HFFc6 (cell line): ENCODE results near the gene TMEM107. TPM values are rescaled to one million over a fixed set of nuclear protein-coding genes. Genes with fewer than 3 reads are reported as not detected.
A peak's percentile ranks its signal among the peaks of the same experiment; 100 is the strongest.

Experiments
- DNase-seq: peaks from one replicate; pipeline ENCODE4 v3.0.0-alpha.2; 2018
- H3K27ac Mint-ChIP-seq: 2 replicates; pipeline ENCODE4 v1.8.0; 2020; ENCODE audit warnings: mild to moderate bottlenecking, mixed read lengths
- H3K27me3 Mint-ChIP-seq: 2 replicates; pipeline ENCODE4 v1.8.0; 2021; ENCODE audit warnings: mild to moderate bottlenecking, moderate library complexity, mixed read lengths; ENCODE audit not compliant: insufficient read depth
- H3K36me3 Mint-ChIP-seq: 2 replicates; pipeline ENCODE4 v1.8.0; 2021; ENCODE audit warnings: low read depth, mixed read lengths
- H3K4me1 Mint-ChIP-seq: 2 replicates; pipeline ENCODE4 v1.8.0; 2020; ENCODE audit warnings: low read depth, mixed read lengths
- H3K4me3 Mint-ChIP-seq: 2 replicates; pipeline ENCODE4 v1.8.0; 2020; ENCODE audit warnings: mild to moderate bottlenecking, moderate library complexity, mixed read lengths
- H3K9me3 Mint-ChIP-seq: 2 replicates; pipeline ENCODE4 v1.8.0; 2020; ENCODE audit warnings: mild to moderate bottlenecking, mixed read lengths
- total RNA-seq, 6 experiments: library from RNA; stranded (reverse); fragmentation: NEBNext Ultra II Directional; extraction: Animal tissue kit (Norgen Biotek cat#: 25700); gene quantifications; 2 replicates in 1 of 6; 3 replicates in 5 of 6; pipeline ENCODE4 v1.2.3, GENCODE V29; 2021
- TF ChIP-seq, protein P1 (sequence below): fragments of 200-600 bp; sonication (generic); IDR thresholded peaks from 2 replicates; pipeline ENCODE4 v1.5.0; 2021; ENCODE audit warnings: antibody characterized with exemption, mild to moderate bottlenecking

TMEM107 gene
- total RNA-seq, 6 experiments from 2014 or later = 13.8 to 18.8 (median 17.5) TPM

DNA sequence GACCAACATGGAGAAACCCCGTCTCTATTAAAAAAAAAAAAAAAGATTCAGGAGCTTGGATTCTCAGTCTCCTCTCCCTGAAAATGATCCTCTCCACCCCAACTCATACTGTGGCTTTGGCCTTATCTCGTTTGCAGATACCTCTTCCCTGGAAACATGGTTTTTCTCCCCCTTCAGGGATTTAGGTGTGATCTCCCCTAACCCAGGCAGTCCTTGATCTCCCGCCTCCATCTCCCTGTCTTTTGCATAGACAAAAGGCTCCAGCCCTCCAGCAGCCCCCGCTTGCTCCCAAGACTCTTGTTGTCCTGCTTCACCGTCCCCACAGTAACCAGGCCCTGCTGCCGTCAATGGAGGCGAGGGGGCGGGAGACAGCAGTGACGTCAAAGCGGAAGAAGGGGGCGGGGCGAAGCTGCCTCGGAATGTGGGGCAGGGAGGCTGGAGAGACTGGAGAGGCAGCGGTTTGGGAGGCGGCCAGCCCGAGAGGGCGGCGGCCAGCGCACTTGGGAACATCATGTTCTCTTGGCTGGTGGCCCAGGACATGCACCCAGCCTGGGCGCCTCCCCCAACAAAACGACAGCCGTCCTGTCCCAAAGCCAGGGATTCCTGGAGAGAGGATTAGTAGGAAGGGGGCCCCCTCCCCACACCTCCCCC lies 22.1 kb downstream of the TMEM107 start:
- Mint-ChIP-seq H3K4me1 (peaks cover 14% of the 10 kb centered on the region), H3K4me3 (no peak overlapping the region; the same call in 1 of the 2 replicates), H3K9me3 (no peaks in the 10 kb centered on the region), H3K27ac (no peak overlapping the region), H3K36me3 (no peaks in the 10 kb centered on the region; the same call in 1 of the 2 replicates), H3K27me3 (peaks cover 19% of the 10 kb centered on the region)
- DNase-seq = peak; percentile 99
- TF ChIP-seq, protein P1, sequence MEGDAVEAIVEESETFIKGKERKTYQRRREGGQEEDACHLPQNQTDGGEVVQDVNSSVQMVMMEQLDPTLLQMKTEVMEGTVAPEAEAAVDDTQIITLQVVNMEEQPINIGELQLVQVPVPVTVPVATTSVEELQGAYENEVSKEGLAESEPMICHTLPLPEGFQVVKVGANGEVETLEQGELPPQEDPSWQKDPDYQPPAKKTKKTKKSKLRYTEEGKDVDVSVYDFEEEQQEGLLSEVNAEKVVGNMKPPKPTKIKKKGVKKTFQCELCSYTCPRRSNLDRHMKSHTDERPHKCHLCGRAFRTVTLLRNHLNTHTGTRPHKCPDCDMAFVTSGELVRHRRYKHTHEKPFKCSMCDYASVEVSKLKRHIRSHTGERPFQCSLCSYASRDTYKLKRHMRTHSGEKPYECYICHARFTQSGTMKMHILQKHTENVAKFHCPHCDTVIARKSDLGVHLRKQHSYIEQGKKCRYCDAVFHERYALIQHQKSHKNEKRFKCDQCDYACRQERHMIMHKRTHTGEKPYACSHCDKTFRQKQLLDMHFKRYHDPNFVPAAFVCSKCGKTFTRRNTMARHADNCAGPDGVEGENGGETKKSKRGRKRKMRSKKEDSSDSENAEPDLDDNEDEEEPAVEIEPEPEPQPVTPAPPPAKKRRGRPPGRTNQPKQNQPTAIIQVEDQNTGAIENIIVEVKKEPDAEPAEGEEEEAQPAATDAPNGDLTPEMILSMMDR = no peak

DNA sequence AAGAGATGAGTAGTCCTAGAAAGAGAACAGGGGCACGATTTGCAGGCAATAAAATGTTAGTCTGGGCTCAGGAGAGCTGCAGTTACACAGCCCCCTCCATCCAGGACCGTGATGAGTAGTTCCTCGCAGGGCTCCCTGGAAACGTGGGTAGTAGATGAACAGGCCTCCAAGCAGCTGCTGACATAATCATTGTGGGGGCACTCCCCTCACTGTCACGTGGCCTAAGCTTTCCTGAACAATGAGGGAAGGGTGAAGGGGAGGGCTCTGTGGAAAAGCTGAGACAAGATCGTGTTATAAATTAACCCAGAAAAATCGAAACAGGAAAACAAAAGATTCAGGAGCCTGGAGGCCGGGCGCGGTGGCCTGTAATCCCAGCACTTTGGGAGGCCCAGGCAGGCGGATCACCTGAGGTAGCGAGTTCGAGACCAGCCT lies 22.6 kb downstream of the TMEM107 start:
- DNase-seq = peak; percentile 96
- TF ChIP-seq, protein P1 = no peak
- Mint-ChIP-seq H3K27ac (no peak overlapping the region), H3K36me3 (no peaks in the 10 kb centered on the region; the same call in 1 of the 2 replicates), H3K9me3 (no peaks in the 10 kb centered on the region), H3K4me3 (no peak overlapping the region; the same call in 1 of the 2 replicates), H3K4me1 (peaks cover 10% of the 10 kb centered on the region), H3K27me3 (peaks cover 19% of the 10 kb centered on the region)

DNA sequence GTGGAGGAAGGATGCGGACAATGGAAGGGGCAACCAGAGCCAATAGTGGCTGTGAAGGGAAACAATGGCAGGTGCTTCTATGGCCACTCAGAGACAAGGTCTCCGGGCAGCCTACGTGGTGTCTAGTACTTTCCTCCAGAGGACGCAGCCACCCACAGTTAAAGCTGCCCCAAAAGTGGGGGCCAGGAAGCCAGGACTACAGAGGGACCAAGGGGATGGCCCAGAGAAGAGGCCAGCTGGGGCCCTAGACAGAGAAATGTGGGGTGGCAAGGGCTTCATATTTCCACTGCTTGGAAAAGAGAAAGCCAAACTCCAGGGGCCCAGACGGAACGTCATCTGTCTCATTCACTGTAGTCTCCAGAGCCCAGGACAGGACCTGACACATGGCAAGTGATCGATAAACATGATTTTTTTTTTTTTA lies 23.1 kb downstream of the TMEM107 start:
- H3K27me3 Mint-ChIP-seq = peaks cover 23% of the 10 kb centered on the region
- TF ChIP-seq, protein P1 = no peak
- no peak overlapping the region; the same call in 1 of the 2 replicates for H3K4me3 Mint-ChIP-seq
- H3K9me3 Mint-ChIP-seq = no peaks in the 10 kb centered on the region
- no peak overlapping the region for H3K27ac Mint-ChIP-seq
- DNase-seq = no peak
- no peaks in the 10 kb centered on the region; the same call in 1 of the 2 replicates for H3K36me3 Mint-ChIP-seq
- H3K4me1 Mint-ChIP-seq = peaks cover 7% of the 10 kb centered on the region

DNA sequence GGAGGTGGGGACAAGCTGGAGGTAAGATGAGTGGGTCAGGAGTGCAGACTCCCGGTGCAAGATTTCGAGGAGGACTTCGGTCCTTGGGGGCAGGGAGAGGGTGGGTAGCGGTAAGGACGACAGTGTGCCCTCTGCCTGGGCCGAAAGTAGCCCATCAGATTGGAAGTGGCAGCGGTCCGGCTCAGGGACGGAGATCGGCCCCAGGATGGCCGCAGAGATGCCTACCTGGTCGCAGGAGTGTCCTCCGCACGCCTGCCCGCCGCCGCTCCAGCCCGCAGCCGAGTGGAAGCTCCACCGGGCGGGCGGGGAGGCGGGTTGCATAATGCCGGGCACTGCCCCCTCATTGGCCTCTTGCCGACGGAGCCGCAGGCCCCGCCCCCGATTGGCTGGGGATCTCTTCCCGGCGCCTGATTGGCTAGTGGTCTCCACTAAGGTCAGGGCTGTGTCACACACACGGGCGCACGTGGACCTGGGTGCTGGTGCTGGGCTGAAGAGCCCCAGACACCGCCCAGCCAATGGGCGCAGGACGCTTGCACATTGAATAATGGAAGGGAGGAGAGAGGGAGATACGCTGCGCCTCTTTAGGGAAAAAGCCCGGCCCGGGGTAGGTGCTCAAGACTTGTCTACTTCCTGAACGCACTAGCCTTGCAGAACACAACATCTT lies 23.9 kb downstream of the TMEM107 start, which contains the start of gene PER1:
PER1 (minus strand) TSS at position 293 of the 664 bp plus-strand sequence. CDS start 1,698 bp downstream, outside the sequence.
- H3K4me1 Mint-ChIP-seq = peaks cover 7% of the 10 kb centered on the region
- TF ChIP-seq, protein P1 = no peak
- no peak within 1 kb of the TSS for H3K27ac Mint-ChIP-seq
- peaks cover 28% of the 10 kb centered on the region for H3K27me3 Mint-ChIP-seq
- H3K9me3 Mint-ChIP-seq = no peaks in the 10 kb centered on the region
- H3K4me3 Mint-ChIP-seq = no peak within 1 kb of the TSS; the same call in 1 of the 2 replicates
- DNase-seq = peak; percentile 95
- peaks cover 4% of the 10 kb centered on the region; the same call in 1 of the 2 replicates for H3K36me3 Mint-ChIP-seq

DNA sequence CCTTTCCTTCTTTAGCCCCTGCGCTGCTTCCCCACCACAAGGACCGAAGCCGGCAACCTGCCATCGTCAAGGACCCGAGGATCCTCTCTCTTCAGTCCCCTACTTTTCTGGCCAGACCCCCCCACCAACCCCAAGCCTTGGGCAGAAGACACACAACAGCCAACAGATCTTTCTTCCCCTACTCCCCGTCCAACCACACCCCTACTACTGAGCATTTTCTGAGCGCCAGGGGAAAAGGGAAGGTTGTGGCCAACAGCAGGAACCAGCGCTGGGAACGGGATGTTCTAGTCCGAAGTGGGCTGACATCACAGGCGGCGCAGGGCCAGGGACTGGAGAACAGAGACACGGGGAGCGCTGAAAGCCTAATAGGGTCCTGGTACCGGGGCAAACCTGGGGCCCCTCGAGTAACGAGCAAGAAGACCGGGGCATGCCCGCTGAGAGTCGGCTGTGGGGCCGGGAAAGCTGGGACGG lies 24.5 kb downstream of the TMEM107 start:
- Mint-ChIP-seq H3K36me3 (peaks cover 8% of the 10 kb centered on the region; the same call in 1 of the 2 replicates), H3K27me3 (peaks cover 28% of the 10 kb centered on the region), H3K4me3 (no peak overlapping the region; the same call in 1 of the 2 replicates), H3K4me1 (peaks cover 7% of the 10 kb centered on the region), H3K9me3 (no peaks in the 10 kb centered on the region), H3K27ac (no peak overlapping the region)
- DNase-seq = peak; percentile 63
- TF ChIP-seq, protein P1 = no peak
